Mesenchymal stem cell (in vitro differentiated cells and primary cell): ENCODE data around the gene SIGLEC15.
A peak's percentile ranks its signal among the peaks of the same experiment; 100 is the strongest.

Experiments used
- DNase-seq: peaks from one replicate; pipeline ENCODE4 v3.0.0-alpha.2; 2013
- H2AFZ ChIP-seq: one replicate; pipeline ENCODE4 v1.6.1; 2013; ENCODE audit warnings: low read depth, mild to moderate bottlenecking, control low read depth, inconsistent platforms, low read length, moderate library complexity
- H2AK5ac ChIP-seq: 2 replicates; pipeline ENCODE4 v1.6.1; 2013; ENCODE audit warnings: low read length, moderate library complexity, mild to moderate bottlenecking, inconsistent platforms; ENCODE audit not compliant: severe bottlenecking
- H2BK120ac ChIP-seq: one replicate; pipeline ENCODE4 v1.6.1; 2013; ENCODE audit warnings: low read depth, mild to moderate bottlenecking, inconsistent platforms, low read length, moderate library complexity
- H2BK12ac ChIP-seq, 2 experiments: one replicate each; pipeline ENCODE4 v1.6.1; 2013; ENCODE audit warnings: inconsistent platforms in 2 of 2, low read length in 2 of 2, mild to moderate bottlenecking in 2 of 2, moderate library complexity in 2 of 2, control low read depth in 1 of 2
- H2BK15ac ChIP-seq: one replicate; pipeline ENCODE4 v1.6.1; 2013; ENCODE audit warnings: mild to moderate bottlenecking, low read depth, inconsistent platforms; ENCODE audit not compliant: poor library complexity, severe bottlenecking
- H2BK5ac ChIP-seq: 2 replicates; pipeline ENCODE4 v1.6.1; 2013; ENCODE audit warnings: low read depth, mild to moderate bottlenecking, low read length, control low read depth, inconsistent platforms; ENCODE audit not compliant: poor library complexity, severe bottlenecking
- H3K14ac ChIP-seq, 2 experiments: one replicate each; pipeline ENCODE4 v1.6.1; 2013; ENCODE audit warnings: inconsistent platforms in 2 of 2, low read length in 2 of 2, control low read depth in 1 of 2, mild to moderate bottlenecking in 1 of 2, moderate library complexity in 1 of 2
- H3K18ac ChIP-seq, 2 experiments: one replicate each; pipeline ENCODE4 v1.6.1; 2013; ENCODE audit warnings: inconsistent platforms in 2 of 2, low read length in 2 of 2, control low read depth in 1 of 2, low read depth in 1 of 2, mild to moderate bottlenecking in 1 of 2
- H3K23ac ChIP-seq, 2 experiments: one replicate each; pipeline ENCODE4 v1.6.1; 2013; ENCODE audit warnings: inconsistent platforms in 2 of 2, low read length in 2 of 2, mild to moderate bottlenecking in 2 of 2, moderate library complexity in 2 of 2, control low read depth in 1 of 2
- H3K27ac ChIP-seq: 2 replicates; pipeline ENCODE4 v1.5.1; 2013; ENCODE audit warnings: mild to moderate bottlenecking, moderate library complexity, low read length, control low read depth, inconsistent platforms; ENCODE audit not compliant: poor library complexity, severe bottlenecking
- H3K27me3 ChIP-seq, 2 experiments: 2 replicates each; pipeline versions ENCODE4 v1.6.1 to v1.7.0; 2013; ENCODE audit warnings: low read length in 2 of 2, mild to moderate bottlenecking in 2 of 2, moderate library complexity in 2 of 2, control low read depth in 1 of 2, inconsistent platforms in 1 of 2; ENCODE audit not compliant: control insufficient read depth in 1 of 2, insufficient read depth in 1 of 2
- H3K36me3 ChIP-seq, 2 experiments: 2 replicates each; pipeline versions ENCODE4 v1.6.1 to v1.7.0; 2013; ENCODE audit warnings: low read length in 2 of 2, control low read depth in 1 of 2, inconsistent platforms in 1 of 2, low read depth in 1 of 2, mild to moderate bottlenecking in 1 of 2; ENCODE audit not compliant: insufficient read depth in 2 of 2, control insufficient read depth in 1 of 2
- H3K4ac ChIP-seq, 2 experiments: one replicate each; pipeline ENCODE4 v1.6.1; 2013; ENCODE audit warnings: inconsistent platforms in 2 of 2, low read length in 2 of 2, mild to moderate bottlenecking in 2 of 2, moderate library complexity in 2 of 2, control low read depth in 1 of 2, low read depth in 1 of 2
- H3K4me1 ChIP-seq: 2 replicates; pipeline ENCODE4 v1.6.1; 2013; ENCODE audit warnings: low read depth, low read length, control low read depth; ENCODE audit not compliant: control insufficient read depth, insufficient read depth
- H3K4me2 ChIP-seq: 2 replicates; pipeline ENCODE4 v1.6.1; 2013; ENCODE audit warnings: low read length, mild to moderate bottlenecking, inconsistent platforms; ENCODE audit not compliant: poor library complexity, severe bottlenecking
- H3K4me3 ChIP-seq, 2 experiments: 2 replicates each; pipeline versions ENCODE4 v1.5.1 to v1.7.0; 2013; ENCODE audit warnings: low read length in 2 of 2, mild to moderate bottlenecking in 2 of 2, control low read depth in 1 of 2, low read depth in 1 of 2; ENCODE audit not compliant: insufficient read depth in 1 of 2
- H3K79me1 ChIP-seq: replicated peaks from 2 replicates; pipeline ENCODE4 v1.6.1; 2013; ENCODE audit warnings: mild to moderate bottlenecking, control low read depth, low read length, inconsistent platforms; ENCODE audit not compliant: poor library complexity, severe bottlenecking
- H3K9ac ChIP-seq: 2 replicates; pipeline ENCODE4 v1.7.0; 2013; ENCODE audit warnings: mild to moderate bottlenecking, low read length, moderate library complexity
- H3K9me3 ChIP-seq: 2 replicates; pipeline ENCODE4 v1.7.0; 2013; ENCODE audit warnings: mild to moderate bottlenecking, low read length; ENCODE audit not compliant: control insufficient read depth
- H4K8ac ChIP-seq: one replicate; pipeline ENCODE4 v1.6.1; 2013; ENCODE audit warnings: inconsistent platforms, mild to moderate bottlenecking, low read length, moderate library complexity
- H4K91ac ChIP-seq: one replicate; pipeline ENCODE4 v1.6.1; 2013; ENCODE audit warnings: mild to moderate bottlenecking, low read length, inconsistent platforms
- WGBS: methylation state at CpG from one replicate; pipeline ENCODE4 v1.1.7; 2013; ENCODE audit warnings: mixed read lengths; 5-methylcytosine and 5-hydroxymethylcytosine counted together

The SIGLEC15 gene

GRCh38 chr18:45787346-45787745, 38.1 kb upstream of the SIGLEC15 start:
- Histone ChIP-seq H3K4me1 (peaks cover 6% of the 10 kb centered on the region), H3K4ac (no peak overlapping the region), H2BK15ac (no peak overlapping the region), H3K36me3 (no peaks in the 10 kb centered on the region), H2BK5ac (no peak overlapping the region), H3K9me3 (peaks cover 4% of the 10 kb centered on the region), H3K4me3 (no peak overlapping the region), H3K79me1 (no peaks in the 10 kb centered on the region), H3K18ac (peak overlapping the region in 1 of 2 experiments; percentile 46), H2AK5ac (peak overlapping the region; percentile 61), H4K8ac (peak overlapping the region; percentile 37), H3K23ac (no peak overlapping the region), H3K27ac (no peak overlapping the region), H3K9ac (no peak overlapping the region), H4K91ac (no peak overlapping the region), H2BK12ac (peak overlapping the region in 1 of 2 experiments; percentile 42), H3K4me2 (no peak overlapping the region), H2BK120ac (no peak overlapping the region), H3K14ac (no peak overlapping the region), H3K27me3 (no peaks in the 10 kb centered on the region), H2AFZ (no peak overlapping the region)
- DNase-seq, result no peak
- no CpG with 5 or more reads among the region's 1 CpG for WGBS

- Histone ChIP-seq H2BK5ac (no peak overlapping the region), H2AK5ac (no peak overlapping the region), H3K18ac (no peak overlapping the region), H3K4me1 (peaks cover 10% of the 10 kb centered on the region), H2AFZ (no peak overlapping the region), H3K23ac (no peak overlapping the region), H2BK15ac (no peak overlapping the region), H3K4me3 (no peak overlapping the region), H3K9me3 (peaks cover 4% of the 10 kb centered on the region), H3K27ac (no peak overlapping the region), H2BK12ac (peak overlapping the region in 1 of 2 experiments; percentile 61), H4K91ac (no peak overlapping the region), H3K9ac (no peak overlapping the region), H3K79me1 (no peaks in the 10 kb centered on the region), H3K14ac (no peak overlapping the region), H3K4me2 (no peak overlapping the region), H3K27me3 (no peaks in the 10 kb centered on the region), H4K8ac (no peak overlapping the region), H3K4ac (no peak overlapping the region), H2BK120ac (no peak overlapping the region), H3K36me3 (no peaks in the 10 kb centered on the region)
- WGBS, result 94% methylated on average over 3 of the region's 3 CpGs
- DNase-seq, result no peak
These were observed 36.6 kb upstream of the SIGLEC15 start for GRCh38 chr18:45788861-45789260.

GRCh38 chr18:45792506-45793263, 32.8 kb upstream of the SIGLEC15 start:
- H3K4me1 ChIP-seq, result peaks cover 6% of the 10 kb centered on the region
- H2BK12ac ChIP-seq, result peak overlapping the region; percentile 19 to 77
- peak overlapping the region in 1 of 2 experiments; percentile 15 for H3K4ac ChIP-seq
- H2BK5ac ChIP-seq, result no peak overlapping the region
- no peak overlapping the region for H4K8ac ChIP-seq
- H2BK15ac ChIP-seq, result no peak overlapping the region
- H3K4me3 ChIP-seq, result no peak overlapping the region
- peak overlapping the region; percentile 76 for H3K27ac ChIP-seq
- peaks cover 4% of the 10 kb centered on the region for H3K9me3 ChIP-seq
- H3K23ac ChIP-seq, result no peak overlapping the region
- no peak overlapping the region for H3K14ac ChIP-seq
- no peaks in the 10 kb centered on the region for H3K79me1 ChIP-seq
- H3K4me2 ChIP-seq, result no peak overlapping the region
- 95% methylated on average over 4 of the region's 5 CpGs for WGBS
- no peaks in the 10 kb centered on the region for H3K36me3 ChIP-seq
- no peaks in the 10 kb centered on the region for H3K27me3 ChIP-seq
- peak overlapping the region; percentile 39 for H3K9ac ChIP-seq
- DNase-seq, result no peak
- peak overlapping the region in 1 of 2 experiments; percentile 82 for H3K18ac ChIP-seq
- no peak overlapping the region for H4K91ac ChIP-seq
- no peak overlapping the region for H2AFZ ChIP-seq
- H2BK120ac ChIP-seq, result peak overlapping the region; percentile 49
- H2AK5ac ChIP-seq, result no peak overlapping the region

GRCh38 chr18:45793264-45793965, 32.1 kb upstream of the SIGLEC15 start:
- Histone ChIP-seq H3K4me2 (no peak overlapping the region), H3K27me3 (no peaks in the 10 kb centered on the region), H3K79me1 (no peaks in the 10 kb centered on the region), H3K27ac (peak overlapping the region; percentile 77), H3K4ac (peak overlapping the region in 1 of 2 experiments; percentile 15), H3K4me1 (peaks cover 6% of the 10 kb centered on the region), H3K36me3 (no peaks in the 10 kb centered on the region), H3K9me3 (peaks cover 4% of the 10 kb centered on the region), H3K23ac (no peak overlapping the region), H2BK120ac (no peak overlapping the region), H2AK5ac (no peak overlapping the region), H2BK15ac (no peak overlapping the region), H2BK5ac (no peak overlapping the region), H3K9ac (peak overlapping the region; percentile 57), H2AFZ (no peak overlapping the region), H3K4me3 (no peak overlapping the region), H3K18ac (peak overlapping the region; percentile 66 to 82), H3K14ac (no peak overlapping the region), H2BK12ac (peak overlapping the region in 1 of 2 experiments; percentile 84), H4K91ac (peak overlapping the region; percentile 34), H4K8ac (no peak overlapping the region)
- DNase-seq, result peak; percentile 92
- 39% methylated on average over 4 of the region's 4 CpGs for WGBS
